Stimulated activated CD8-positive, alpha-beta memory T cell treated with anti-CD3 and anti-CD28 coated beads, Interleukin-15, amount 100 ng/mL, for 4 hours (primary cell): ENCODE results near the gene KIF16B.

Source experiments
- DNase-seq, 2 donors: peaks; one replicate each; pipeline ENCODE4 v3.0.0-alpha.2; 2020; ENCODE audit warnings: low read depth in 2 of 2

KIF16B gene

DNA sequence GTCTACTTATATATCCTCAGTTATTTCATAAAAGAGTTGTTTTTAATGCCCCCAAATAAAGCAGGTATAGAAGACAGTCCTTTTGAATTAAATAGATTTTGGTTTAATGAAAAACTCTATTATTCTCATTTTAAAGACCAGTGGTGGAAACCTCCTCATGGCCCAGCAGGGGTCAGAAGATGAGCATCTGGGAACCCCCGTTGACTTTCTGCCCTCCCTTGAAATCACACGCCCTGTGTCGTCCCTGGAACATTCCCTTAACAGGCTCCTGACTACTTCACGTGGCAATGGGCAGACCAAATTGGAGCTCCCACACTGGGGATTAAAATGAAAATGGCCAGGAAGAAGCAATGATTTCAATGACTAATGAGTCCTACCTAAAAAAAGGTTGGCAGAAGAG lies 220.9 kb downstream of the KIF16B start:
- no peak for DNase-seq

DNA sequence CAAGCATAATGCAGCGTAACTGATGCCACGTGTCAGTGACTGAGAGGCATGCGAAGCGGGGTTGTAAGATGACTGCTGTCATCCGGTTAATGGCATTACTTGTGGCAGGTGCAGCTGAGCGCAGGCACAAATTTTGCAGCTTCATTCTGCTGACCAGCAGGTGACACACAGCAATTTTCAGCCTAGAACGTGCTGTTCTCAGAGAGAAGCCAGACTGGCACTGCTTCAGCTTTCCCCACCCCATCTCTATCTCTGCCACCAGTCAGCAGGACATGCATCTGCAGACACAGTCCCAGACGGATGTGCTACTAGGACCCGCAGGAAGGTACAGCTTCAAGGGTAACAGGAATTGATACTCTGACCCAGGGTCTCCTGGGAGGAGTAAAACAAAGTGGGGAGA lies 221.8 kb downstream of the KIF16B start:
- no peak for DNase-seq

DNA sequence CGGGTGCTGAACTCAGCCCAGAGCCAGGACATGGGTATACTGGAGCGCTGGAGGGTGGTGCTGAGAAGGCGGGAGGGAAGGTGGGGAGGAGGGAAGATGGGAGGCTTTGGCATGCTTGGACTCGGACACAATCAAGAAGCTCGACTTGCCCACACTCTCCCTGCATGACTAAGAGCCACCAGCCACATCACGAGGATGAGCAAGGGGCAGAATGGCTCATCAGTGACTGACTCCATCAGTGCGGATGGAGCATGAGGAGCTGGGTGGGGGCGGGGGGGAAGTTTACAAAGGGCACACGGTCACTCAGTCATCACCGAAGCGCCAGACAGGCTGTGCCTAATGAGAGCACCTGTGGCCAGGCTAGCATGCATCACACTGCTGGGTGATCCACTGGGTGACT lies 222.8 kb downstream of the KIF16B start:
- DNase-seq = no peak

DNA sequence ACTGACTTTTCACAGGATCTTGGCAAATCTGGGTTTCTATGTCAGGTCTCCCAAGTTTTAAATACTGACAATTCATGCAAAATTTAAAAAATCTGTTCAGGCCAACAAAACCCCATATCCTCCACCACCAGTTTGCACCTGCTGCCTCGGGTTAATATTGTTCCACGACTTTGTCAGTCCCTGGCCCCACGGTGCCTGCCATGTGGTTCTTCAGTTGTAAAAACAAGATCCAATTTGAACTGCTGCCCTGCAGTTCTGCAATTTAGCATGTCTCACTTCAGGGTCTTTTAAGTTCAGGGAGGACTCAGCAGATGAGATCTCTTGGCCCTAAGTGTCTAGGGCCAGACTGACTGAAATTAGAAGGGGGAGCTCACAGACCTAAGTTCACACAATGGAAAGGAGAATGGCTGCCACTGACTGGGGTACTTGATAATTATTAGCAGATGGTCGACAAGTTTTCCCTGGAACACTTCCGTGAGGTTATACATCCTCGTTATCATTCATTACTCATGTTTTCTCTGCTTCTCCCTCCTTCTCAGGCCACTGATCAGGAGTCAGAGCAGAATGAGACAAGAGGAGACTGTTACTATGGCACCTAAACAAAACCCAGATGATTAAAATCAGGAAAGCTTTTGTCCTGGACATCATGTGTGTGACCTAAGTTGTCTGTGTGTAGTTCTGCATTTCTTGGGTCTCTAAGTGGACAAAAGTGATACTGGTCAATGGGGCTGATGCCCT lies 223.6 kb downstream of the KIF16B start:
- no peak for DNase-seq

DNA sequence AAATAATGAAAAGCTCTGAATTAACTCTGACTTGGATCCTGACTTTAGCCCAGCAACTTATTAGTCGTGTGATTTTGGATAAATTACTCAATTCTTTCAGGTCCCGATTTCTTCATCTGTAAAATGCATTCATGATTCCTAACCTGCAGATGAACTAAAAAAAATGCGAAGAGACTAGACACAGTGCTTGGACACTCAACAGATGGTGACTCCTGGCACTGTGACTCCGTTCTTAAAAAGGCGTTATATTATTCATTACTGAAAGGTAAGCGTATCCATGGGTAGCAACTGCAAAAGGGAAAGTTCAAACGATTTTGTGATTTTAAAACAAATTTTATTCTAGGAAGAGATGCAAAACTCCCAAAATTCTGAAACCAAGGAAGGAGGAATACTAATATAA lies 226.3 kb downstream of the KIF16B start:
- no peak for DNase-seq

DNA sequence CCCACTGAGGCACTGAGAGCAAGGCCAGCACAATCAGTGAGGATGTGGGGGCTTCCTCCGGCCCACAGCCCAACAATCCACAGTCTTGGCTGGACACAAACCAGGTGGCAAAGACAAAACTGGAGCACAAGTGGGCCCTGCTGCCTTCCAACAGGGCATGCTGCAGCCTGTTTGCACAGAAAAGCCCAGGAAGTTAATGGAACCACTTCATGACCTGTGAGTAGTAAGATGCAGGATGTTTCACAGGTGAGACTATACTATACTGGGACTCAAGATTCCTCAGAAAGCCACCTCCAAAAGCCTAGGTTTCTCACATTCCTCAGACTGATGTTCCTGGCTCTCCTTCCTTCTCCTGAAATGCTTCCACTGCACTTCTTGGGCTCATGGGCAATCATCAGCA lies 235.5 kb downstream of the KIF16B start:
- DNase-seq = no peak

DNA sequence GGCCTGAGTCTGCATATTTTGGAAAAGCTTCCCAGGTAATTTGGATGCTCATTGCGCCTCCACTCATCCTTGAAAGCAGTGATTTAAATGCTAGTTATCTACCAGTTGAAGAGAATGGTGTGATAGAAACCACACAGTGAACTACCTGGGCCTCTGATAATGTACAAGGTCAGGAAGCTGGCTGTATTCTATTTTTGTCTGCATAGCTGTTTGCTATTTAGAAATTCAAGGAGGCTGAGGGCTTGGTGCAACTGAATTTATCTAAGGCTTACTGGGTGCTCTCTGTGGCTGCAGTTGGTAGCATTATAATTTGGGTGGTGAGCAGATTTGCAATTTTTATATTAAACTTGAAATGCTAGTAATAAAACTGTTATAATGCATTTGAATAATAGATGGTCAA lies 245.6 kb downstream of the KIF16B start:
- no peak for DNase-seq

DNA sequence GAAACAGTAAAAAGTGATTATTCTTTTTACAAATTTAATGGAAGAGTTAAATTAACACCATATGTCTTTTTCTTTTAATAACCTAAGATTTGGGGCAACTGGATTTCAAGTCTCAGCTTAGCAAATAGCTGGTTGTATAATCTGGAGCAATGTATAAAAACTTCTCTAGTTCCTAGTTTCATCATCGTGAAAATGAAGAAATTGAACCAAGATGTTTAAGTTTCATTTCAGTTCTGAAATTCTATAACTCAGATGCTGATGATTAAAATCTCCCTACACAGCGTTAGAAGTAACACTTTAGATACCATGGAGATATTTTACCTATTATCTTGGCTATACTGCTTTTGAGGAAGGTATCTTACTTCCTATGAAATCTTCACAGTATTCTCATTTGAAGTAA lies 252.0 kb downstream of the KIF16B start:
- DNase-seq = no peak

DNA sequence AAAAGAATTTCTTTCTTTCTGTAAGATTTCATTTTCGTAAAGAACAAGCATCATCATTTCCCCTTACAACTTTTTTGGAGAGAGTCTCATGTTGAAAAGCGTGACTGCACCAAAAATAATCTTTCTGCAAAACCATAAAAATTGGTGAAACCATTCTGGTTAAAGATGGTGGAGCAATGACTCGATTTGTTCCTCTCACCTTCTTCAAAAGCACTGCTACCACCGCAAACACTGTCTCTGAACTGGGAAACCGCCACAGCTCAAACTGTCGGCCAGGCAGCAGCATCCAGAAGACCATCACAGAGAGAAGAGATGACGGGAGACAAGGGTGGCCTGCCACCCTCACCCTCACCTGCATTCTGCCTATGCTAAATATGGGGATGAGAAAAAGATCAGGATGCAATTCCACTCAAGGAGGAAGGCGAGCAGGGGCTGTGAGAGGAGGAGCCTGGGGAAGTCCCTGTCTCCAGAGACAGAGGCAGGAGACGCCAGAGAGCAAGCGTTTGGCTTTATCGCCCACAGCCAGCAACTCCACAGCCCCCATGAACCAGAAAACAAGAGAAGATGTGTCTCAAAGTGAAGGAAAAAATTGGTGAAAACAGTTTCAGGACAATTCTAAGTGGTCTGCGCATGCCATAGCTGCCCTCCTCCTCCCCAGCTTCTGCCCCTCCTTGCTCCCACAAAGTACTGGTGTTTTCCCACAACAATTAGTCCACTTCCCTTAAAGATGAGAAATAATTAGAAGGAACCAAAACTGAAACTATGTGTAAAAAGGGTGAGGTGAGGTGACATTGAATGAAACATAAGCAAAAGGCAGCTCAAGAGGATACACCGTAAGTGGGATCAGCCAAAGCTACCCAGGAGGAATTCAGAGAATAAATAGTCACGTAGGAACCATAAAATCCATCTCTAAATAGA lies 255.5 kb downstream of the KIF16B start:
- no peak for DNase-seq

DNA sequence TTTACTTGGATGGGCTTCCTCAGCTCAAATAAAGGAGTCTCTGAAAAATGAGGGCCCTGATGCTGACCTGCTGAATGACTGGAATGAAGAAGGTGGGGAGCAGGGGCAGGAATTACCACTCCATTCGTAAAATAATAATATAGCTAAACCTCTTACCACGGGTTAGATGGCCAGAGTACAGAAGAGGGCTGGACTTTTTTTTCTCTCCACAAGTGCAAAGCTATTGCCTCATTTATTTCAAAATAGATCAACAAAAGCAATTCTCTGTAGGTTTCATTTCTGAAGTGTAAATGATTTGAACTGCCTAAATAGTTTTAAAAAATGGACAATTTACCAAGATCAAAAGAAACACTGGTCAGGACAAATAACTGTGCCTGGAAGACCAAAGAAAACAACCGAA lies 256.7 kb downstream of the KIF16B start:
- no peak for DNase-seq

DNA sequence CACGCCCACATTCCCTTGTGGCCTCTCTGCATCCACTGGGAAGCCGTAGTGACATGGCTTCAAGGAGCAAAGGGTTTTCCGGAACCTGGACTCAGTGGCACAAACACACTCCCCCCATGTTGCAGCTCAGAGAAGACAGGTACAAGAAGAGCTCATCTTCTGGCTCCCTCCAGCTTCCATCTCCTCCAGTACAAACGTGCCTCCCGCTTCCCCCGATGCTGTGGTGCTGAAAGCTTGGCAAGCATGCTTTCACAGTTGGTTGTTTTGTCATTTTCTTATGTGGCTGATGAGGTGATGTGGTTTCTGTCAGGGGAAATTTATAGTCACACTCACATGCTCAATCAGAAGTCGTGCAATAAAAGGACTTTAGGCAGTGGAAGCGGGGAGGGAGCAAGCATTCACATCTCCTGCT lies 258.5 kb downstream of the KIF16B start:
- no peak for DNase-seq

DNA sequence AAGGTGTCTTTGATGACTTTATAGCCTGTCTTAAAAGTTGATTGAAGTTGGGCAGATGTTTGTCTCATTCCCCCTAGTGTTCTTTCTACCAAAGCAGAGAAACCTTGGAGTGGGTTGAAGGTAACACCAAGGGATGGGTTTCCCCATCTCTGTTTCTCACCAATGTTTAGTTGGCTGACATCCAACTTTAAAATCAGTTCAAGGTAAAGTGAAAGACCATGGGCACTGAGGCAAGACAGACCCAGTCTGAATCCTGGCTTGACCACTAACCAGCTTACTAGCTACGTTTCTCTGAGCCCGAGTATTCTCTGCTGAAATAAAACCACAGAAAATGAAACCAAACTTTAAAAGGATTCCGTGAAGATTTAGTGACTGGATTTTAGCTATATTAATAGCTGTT lies 258.9 kb downstream of the KIF16B start:
- DNase-seq = no peak

DNA sequence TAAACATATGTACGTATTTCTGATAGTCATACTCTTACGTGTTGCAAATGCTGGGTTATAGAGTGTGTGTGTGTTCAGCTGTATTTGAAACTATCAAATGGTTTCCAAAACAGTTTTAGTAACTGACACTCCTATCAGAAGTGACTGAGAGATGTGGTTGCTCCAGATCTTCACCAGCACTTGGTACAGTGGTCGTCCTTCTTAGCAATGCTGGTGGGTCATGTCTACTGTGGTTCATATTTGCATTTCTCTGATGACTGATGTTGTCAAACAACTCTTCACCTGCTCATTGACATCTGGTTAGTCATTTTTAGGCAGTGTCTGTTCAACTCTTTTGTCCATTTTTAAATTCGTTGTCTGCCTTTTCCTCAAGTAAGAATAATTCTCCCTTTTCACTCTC lies 259.3 kb downstream of the KIF16B start:
- DNase-seq = no peak

DNA sequence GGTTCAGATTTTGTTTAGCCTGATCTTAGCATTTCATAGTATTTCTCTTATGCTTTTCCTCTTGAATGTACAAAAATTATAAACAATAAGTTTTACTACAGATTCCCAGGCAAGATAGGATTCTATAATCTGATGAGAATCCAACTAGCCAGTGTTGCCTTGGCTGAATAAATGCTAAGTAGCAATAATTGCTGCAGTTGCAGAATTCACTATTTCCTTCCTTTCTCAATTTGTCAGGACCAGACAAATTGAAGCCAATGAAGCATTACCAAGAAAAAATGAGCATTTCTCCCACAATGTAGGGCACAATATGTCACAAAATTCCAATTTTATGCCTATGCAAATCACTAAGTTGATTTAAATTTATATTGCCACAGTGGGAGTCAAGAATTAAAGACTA lies 260.2 kb downstream of the KIF16B start:
- DNase-seq = no peak

DNA sequence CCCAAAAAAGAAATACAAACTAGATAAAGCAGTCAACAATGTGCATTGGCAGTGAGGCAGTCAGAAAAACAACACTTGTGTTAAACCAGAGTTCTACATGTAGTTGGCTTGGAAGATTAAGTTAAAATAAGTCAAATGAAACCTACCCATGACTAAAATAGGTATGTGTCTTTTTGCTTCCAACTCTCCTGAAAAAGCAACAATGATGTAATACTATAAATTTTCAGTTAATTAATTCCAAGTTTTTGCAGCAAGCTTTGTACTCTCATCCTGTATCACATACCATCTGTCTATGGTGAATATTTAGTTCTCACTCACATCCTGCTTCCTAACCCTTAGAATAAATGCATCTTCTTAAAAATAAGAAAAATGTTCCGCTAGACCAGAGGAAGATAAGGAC lies 261.5 kb downstream of the KIF16B start:
- no peak for DNase-seq

DNA sequence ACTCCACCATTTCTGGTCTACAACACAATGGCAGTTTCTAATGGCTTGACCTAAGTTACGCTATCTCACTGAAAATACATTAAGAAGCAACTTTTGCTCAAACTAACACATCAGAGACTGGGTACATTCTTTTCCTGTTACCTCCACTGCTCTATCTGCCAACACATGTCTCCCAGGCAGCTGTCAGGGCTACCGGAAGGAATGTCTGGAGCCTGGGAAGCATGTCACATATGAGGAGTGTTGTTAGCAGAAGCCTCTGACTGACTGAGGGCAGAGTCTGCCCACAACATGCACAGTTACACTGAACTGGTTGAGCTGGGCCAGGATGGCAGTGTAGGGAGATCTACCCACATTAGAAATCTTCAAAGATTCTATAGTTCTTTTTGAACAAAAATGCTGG lies 264.5 kb downstream of the KIF16B start:
- DNase-seq = no peak

DNA sequence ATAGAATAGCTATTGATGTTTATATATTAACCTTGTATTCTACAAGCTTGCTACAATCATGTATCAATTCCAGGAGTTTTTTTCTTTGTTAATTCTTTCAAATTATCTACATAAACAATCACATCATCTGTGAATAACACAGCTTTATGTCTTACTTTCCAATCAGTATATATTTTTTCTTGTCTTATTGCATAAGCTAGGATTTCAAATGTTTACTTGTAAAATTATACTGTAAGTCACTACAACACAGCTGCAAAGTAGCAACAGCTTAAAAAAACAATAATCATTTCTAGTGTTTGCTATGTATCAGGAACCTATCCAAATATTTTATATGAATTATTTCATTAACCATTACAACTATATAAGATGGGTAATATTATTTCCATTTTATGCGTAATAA lies 270.4 kb downstream of the KIF16B start:
- no peak for DNase-seq

DNA sequence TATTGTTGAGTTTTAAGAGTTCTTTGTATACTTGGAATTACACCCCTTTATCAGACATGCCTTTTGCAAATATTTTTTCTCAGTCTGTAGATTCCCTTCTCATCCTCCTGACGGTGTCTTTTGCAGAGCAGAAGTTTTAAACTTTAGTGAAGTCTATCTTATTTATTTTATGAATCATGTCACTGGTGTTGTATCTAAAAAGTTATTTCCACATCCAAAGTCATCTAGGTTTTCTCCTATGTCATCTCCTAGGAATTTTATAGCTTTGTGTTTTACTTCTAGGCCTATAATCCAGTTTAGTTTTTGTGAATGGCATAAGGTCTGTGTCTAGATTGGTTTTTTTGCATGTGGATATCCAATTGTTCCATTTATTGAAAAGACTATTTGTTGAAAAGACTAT lies 271.3 kb downstream of the KIF16B start:
- DNase-seq = no peak

DNA sequence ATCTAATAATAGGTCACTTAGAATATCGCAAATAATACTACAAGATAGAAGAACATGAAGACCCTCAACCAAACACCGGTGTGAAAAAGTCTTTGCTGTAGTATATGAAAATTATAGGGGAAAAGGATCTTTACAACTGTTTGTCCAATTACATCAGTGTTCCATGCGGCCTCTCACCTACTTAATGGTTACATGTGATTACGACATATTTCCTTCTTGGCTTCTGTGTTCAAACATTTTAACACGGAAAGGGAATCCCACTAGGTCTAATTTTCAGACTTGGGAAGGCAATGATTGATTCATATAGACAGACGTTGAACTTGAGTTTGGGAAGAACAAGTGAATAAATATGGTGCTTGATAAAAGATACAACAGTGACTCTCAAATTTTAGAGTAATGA lies 273.4 kb downstream of the KIF16B start:
- DNase-seq = no peak

DNA sequence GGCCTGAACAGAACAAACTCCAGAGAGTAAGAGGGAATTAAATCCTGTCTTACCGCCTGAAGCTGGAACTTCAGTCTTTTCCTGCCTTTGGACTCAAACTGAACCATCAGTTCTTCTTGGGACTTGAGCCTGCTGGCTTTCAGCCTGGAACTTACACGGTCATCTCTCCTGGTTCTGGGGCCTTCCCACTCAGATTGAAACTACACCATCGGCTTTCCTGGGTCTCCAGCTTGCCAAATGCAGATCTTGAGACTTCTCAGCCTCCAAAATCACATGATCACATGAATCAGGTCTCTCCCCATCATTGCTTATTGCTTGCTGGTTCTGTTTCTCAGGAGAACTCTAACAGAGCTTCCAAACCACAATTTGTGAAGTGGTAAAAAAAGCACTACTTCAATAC lies 276.3 kb downstream of the KIF16B start:
- no peak for DNase-seq

DNA sequence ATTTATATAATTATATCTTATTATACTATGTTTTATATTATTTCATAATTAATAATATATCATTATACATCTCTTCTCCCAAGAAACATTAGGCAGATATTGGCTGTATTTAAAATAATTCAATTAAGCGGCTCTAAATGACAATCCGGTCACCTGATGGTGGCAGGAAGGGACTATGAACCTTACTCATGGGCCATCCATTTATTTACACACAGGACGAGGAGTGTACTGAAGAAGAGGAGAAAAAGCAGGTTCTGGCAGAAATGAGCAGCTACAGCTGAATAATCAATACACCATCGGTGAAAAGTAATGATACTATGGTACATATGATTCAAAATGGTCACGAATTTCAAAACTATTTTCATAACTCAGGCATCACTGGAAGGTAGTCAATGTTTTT lies 277.7 kb downstream of the KIF16B start:
- no peak for DNase-seq

DNA sequence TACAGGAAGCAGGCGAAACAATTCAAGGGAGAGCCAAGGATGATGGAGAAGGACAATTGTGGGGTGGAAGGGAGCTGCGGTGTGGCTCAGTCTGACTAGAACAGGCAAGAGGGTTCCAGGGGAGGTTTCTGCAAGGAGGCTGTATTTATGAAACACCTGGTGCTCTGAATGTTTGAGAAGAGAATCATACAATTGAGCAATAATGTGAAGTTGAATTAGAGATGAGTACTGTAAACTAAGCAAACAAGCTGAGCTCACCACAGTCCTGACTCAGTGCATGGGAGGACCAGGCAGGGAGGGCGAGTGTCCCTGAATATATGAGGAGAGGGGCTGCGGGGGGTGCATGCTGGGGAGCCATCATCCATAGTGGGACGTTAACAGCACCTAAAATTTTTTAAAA lies 279.7 kb downstream of the KIF16B start:
- no peak for DNase-seq

DNA sequence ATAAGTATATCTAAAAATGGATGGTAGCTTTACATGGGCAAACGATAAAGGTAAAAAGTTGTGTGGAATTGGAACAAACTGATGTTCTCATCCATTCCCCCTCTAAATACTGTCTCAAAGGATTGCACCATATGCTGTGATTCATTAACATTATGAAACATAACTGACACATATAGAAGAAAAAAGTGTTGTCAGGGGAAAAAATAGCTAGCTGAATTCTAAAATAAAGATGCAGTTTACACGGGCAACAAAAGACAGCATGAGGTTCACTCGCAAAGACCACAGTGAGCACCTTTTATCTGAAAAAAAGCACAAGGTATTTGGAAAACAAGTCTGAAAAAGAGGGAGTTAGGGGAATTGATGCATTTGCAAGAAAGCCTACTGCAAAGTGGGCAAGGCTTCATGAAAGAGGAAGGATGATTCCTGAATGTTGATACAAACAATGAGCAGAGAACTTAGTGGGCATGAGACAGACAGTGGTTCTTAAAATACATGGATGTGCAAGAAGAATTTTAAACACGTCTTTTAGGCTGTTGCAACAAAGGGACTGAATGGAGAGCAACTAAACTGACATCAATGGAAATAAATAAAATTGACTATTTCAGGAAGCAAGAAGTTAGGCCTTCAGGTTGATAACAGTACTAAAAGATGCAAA lies 280.9 kb downstream of the KIF16B start:
- no peak for DNase-seq
